ENCODE data around the gene ITPR2.
A peak's percentile ranks its signal among the peaks of the same experiment; 100 is the strongest.

Gene ITPR2

DNA sequence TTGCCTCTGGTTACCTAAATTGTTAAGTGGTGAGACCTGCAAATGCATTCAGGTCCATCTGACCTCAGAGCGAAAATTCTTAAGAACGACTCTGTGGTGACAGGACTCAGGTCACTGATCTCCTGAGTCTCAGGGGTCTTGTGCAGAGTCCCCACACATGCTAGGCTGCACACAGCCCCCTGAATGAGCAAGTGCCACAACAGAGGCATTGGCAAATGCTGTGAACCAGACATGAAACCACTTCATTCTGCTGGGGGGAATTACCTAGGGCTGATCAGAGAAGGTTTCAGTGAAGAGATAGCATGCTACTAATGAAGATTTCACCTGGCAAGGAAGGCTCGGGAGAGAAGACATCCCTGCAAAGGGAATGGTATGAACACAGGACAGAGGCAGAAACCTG, 281.6 kb downstream of the ITPR2 start:
- Mint-ChIP-seq H3K27ac (peak overlapping the region; percentile 8), H3K9me3 (no peaks in the 10 kb centered on the region), H3K4me3 (no peak overlapping the region), H3K4me1 (peaks cover 13% of the 10 kb centered on the region), H3K36me3 (peaks cover 28% of the 10 kb centered on the region)
- DNase-seq (ENCODE audit: low spot score in 2 of 2) (no peak), ATAC-seq (peak; percentile 37)

DNA sequence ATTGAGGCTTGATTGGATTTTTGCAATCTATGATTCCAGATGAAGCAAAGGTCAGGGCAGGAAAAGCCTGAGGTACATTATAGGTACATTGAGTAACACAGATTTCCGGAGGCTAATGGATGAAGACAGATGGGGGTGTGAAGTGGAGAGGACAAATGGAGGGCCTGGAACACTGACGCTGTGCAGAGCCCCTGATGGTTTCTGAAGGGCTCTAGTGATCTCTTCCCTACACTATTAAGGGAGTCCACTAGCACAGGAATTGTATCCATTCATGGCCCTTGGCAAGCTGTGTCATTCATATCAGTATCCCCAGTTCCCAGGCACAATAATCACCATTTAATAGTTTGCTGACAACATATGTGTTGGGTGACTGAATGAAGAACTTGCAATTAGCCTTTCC, 284.8 kb downstream of the ITPR2 start:
- no peak overlapping the region for H3K4me3 Mint-ChIP-seq
- DNase-seq (ENCODE audit: low spot score in 2 of 2) (no peak), ATAC-seq (no peak)
- H3K27ac Mint-ChIP-seq: no peak overlapping the region
- no peaks in the 10 kb centered on the region for H3K9me3 Mint-ChIP-seq
- peaks cover 6% of the 10 kb centered on the region for H3K4me1 Mint-ChIP-seq
- peaks cover 18% of the 10 kb centered on the region for H3K36me3 Mint-ChIP-seq

DNA sequence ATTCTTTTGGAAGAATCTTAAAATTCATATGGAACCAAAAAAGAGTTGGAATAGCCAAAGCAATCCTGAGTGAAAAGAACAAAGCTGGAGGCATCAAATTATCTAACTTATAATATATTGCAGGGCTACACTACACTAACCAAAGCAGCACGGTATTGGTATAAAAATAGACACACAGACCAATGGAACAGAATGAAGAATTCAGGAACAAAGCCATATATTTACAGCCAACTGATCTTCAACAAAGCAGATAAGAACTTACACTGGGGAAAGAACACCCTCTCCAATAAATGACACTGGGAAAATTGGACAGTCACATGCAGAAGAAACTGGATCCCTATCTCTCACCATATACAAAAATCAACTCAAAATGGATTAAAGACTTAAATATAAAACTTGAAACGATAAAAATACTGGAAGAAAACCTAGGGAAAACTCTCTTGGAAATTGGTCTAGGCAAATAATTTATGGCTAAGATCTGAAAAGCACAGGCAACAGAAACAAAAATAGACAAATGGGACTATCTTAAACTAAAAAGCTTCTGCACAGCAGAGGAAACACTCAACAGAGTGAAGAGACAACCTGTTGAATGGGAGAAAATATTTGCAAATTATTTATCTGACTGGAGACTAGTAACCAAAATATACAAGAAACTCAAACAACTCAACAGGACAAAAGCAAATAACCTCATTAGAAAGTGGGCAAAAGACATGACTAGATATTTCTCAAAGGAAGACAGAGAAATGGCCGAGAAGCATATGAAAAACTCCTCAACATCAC, 286.3 kb downstream of the ITPR2 start:
- Mint-ChIP-seq H3K4me1 (peaks cover 5% of the 10 kb centered on the region), H3K9me3 (no peaks in the 10 kb centered on the region), H3K36me3 (peaks cover 12% of the 10 kb centered on the region), H3K4me3 (no peak overlapping the region), H3K27ac (no peak overlapping the region)
- DNase-seq (ENCODE audit: low spot score in 2 of 2): no peak
- no peak for ATAC-seq

DNA sequence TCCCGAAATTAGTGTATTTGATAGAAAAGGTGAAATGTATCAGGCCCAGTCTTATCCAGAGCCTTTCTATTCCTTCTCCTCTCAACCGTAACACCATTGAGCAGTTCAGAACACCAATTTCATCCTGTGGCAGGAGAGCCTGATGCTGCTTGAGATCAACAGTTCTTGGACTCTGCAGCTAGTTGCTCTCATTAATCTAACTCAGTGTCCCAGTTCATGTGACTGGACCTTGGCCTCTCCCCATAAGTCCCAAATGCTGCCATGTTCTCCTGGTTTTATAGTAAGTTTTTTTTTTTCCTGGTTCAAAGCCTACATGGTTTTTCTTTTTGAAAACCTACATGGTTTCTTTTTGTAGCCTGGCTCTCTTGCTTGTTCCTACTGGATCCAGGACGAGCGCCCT, 293.9 kb downstream of the ITPR2 start:
- no peaks in the 10 kb centered on the region for H3K4me1 Mint-ChIP-seq
- H3K36me3 Mint-ChIP-seq: peaks cover 13% of the 10 kb centered on the region
- no peak overlapping the region for H3K4me3 Mint-ChIP-seq
- DNase-seq (ENCODE audit: low spot score in 2 of 2) (no peak), ATAC-seq (no peak)
- H3K27ac Mint-ChIP-seq: no peak overlapping the region
- peaks cover 5% of the 10 kb centered on the region for H3K9me3 Mint-ChIP-seq

DNA sequence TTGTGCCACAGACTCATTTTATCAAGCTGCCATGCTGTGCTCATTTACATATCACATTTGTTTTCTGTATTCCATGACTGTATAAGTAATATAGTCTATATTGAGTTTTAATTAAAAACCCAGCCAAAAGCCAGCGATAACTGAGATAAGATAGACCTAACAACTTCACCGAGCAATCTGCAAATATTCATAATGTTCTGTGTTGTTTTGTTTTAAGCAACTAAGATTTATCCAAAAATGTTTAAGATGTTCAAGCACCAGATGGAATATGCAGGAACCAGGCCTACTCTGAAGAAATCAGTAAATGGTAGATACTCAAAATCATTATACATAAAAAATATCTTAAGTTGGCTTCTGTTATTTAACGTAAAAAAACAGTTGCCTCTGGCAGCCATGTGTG, 295.3 kb downstream of the ITPR2 start:
- Mint-ChIP-seq H3K4me3 (no peak overlapping the region), H3K27ac (no peak overlapping the region), H3K4me1 (no peaks in the 10 kb centered on the region), H3K9me3 (peaks cover 5% of the 10 kb centered on the region), H3K36me3 (peaks cover 13% of the 10 kb centered on the region)
- no peak for DNase-seq (ENCODE audit: low spot score in 2 of 2)
- ATAC-seq: no peak

DNA sequence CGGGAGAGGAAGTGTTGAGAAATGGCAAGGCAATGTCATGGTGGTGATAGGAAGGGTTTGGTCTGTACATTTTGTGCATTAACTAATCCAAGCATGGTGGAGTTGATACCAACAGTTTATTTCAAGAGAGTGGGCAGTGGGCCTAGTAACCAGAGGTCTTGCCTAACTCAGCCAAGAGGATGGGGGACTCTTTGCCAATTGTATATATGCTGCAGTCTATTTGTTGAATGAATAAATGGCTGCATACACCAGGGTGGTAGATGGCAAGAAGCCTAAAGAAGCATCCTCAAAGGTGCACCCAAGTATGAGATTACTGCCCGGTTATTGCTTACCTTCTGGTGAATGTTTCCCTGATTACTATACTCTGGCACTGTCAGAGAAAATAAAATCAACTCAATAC, 295.9 kb downstream of the ITPR2 start:
- Mint-ChIP-seq H3K4me1 (no peaks in the 10 kb centered on the region), H3K9me3 (peaks cover 5% of the 10 kb centered on the region), H3K36me3 (peaks cover 13% of the 10 kb centered on the region), H3K4me3 (no peak overlapping the region), H3K27ac (no peak overlapping the region)
- ATAC-seq (no peak), DNase-seq (ENCODE audit: low spot score in 2 of 2) (no peak)

DNA sequence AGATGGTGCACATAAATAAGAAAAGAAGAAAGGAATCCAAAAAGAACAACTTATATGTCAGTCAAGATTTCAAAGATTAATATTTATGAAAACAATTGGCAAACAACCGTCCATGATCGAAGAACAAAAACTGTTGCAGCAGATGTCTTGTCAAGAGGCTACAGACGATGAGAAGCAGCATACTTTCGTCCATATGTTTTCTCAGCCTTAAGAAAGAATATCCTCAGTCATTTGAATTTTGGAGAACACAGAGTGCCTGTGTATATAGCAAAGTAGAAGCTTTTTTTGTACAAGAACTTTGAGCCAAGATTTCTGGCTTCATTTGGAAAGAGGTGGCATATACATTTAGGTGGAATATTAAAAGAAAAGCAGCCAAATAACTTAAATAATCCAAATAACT, 297.2 kb downstream of the ITPR2 start:
- peaks cover 13% of the 10 kb centered on the region for H3K36me3 Mint-ChIP-seq

DNA sequence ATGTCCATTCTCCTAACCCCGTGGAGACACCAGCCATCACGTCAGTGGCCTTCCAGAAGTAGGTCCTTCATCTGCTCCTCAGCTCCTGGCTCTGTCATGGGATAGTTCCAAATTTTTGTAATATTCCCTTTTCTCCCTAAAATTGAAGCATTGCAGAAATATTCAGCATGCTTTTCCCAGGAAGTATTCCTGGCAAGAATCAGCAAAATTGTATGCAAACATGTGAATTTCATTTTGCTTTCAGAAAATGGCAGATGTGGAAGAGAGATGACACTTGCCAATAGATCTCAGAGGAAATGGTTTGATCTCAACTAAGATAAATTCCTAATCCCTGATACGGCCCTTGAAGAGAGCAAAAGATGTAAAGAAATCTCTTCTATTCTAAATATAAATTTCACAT, 298.9 kb downstream of the ITPR2 start:
- peak overlapping the region; percentile 44 for H3K27ac Mint-ChIP-seq
- ATAC-seq (no peak), DNase-seq (ENCODE audit: low spot score in 2 of 2) (no peak)
- no peak overlapping the region for H3K4me3 Mint-ChIP-seq
- H3K4me1 Mint-ChIP-seq: no peaks in the 10 kb centered on the region
- H3K9me3 Mint-ChIP-seq: peaks cover 6% of the 10 kb centered on the region
- H3K36me3 Mint-ChIP-seq: peaks cover 13% of the 10 kb centered on the region

More for the DNA sequence above, 297.2 kb downstream of the ITPR2 start:
- Mint-ChIP-seq H3K27ac (no peak overlapping the region), H3K9me3 (peaks cover 5% of the 10 kb centered on the region), H3K4me3 (no peak overlapping the region), H3K4me1 (no peaks in the 10 kb centered on the region)
- ATAC-seq (no peak), DNase-seq (ENCODE audit: low spot score in 2 of 2) (no peak)

DNA sequence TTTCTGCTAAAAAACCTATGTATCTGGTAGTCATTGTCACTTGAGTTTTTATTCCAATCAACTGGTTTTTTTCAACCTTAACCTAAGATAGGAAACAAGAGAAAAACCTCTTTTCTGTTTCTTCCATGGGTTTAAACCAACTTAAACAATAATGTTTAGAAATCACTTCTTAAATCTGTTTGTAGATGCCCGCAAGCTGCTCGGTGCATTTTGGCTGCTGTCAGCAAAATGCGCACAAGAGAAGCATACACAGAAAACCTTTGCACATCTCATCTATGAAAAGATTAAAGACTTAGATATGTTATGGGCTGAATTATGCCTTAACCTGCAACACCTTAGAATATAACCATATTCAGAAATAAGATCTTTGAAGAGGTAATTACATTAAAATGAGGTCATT, 299.8 kb downstream of the ITPR2 start:
- DNase-seq (ENCODE audit: low spot score in 2 of 2) (no peak), ATAC-seq (no peak)
- H3K4me3 Mint-ChIP-seq: no peak overlapping the region
- no peak overlapping the region for H3K27ac Mint-ChIP-seq
- peaks cover 13% of the 10 kb centered on the region for H3K36me3 Mint-ChIP-seq
- no peaks in the 10 kb centered on the region for H3K4me1 Mint-ChIP-seq
- peaks cover 8% of the 10 kb centered on the region for H3K9me3 Mint-ChIP-seq

DNA sequence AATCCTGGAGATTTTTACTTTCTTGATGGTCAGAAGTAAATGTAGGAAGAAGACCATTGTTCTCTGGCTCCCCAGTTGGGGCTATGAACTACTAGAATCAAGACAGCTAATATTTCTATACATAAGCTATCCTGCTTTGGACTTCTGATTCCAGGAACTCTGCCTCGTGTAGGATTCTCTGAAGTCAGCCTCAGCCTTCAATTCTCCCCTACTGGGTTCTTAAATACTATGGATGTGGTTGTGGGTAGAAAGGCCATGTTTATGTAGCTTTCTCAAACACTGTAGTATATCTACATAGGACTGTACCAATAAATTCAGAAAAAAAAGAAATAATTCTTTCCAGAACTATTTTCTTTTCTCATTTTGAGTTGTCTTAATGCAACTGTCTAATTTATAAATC, 302.5 kb downstream of the ITPR2 start:
- no peak for ATAC-seq
- no peak overlapping the region for H3K4me3 Mint-ChIP-seq
- H3K36me3 Mint-ChIP-seq: peaks cover 3% of the 10 kb centered on the region
- no peaks in the 10 kb centered on the region for H3K4me1 Mint-ChIP-seq
- H3K9me3 Mint-ChIP-seq: peaks cover 16% of the 10 kb centered on the region
- no peak for DNase-seq (ENCODE audit: low spot score in 2 of 2)
- no peak overlapping the region for H3K27ac Mint-ChIP-seq

DNA sequence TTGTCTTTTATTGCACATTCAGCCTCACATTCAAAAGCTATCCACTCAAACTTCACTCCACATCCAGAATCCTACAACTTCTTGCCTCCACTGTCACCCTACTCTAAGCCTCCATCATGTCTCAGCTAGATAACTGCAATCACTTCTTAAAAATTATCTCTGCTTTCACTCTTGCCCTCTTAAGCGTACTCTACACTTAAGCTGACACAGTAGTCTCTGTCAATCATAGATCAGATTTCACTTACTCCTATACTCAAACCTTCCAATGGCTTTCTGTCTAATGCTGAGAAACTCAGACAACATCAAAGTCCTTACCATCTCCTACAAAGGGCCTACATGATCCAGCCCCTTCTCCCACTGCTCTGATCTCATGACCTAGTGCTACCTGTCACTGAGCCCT, 304.1 kb downstream of the ITPR2 start:
- Mint-ChIP-seq H3K4me1 (no peaks in the 10 kb centered on the region), H3K4me3 (no peak overlapping the region), H3K36me3 (no peaks in the 10 kb centered on the region), H3K27ac (no peak overlapping the region), H3K9me3 (peaks cover 16% of the 10 kb centered on the region)
- DNase-seq (ENCODE audit: low spot score in 2 of 2): no peak
- no peak for ATAC-seq

DNA sequence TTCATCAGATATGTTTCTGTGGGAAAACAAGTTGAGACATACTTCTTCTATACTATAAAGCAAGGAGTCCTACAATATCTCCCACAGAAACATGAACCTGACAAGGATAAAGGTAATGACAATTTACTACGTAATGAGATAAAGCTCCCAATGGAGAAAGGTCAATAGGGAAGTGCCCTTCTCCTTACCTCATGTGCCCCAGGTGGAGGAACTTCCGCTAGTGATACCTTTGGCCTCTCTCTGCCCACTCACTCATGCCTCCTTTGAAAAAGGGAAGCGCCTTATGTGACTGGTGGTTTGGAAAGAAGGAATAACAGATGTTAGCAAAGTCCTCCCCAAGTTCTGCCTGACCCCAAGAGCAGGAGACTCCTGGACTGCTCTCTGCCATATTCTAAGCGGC, 305.3 kb downstream of the ITPR2 start:
- no peak overlapping the region for H3K27ac Mint-ChIP-seq
- H3K36me3 Mint-ChIP-seq: no peaks in the 10 kb centered on the region
- H3K4me3 Mint-ChIP-seq: no peak overlapping the region
- H3K9me3 Mint-ChIP-seq: peaks cover 16% of the 10 kb centered on the region
- H3K4me1 Mint-ChIP-seq: no peaks in the 10 kb centered on the region
- DNase-seq (ENCODE audit: low spot score in 2 of 2) (no peak), ATAC-seq (no peak)

DNA sequence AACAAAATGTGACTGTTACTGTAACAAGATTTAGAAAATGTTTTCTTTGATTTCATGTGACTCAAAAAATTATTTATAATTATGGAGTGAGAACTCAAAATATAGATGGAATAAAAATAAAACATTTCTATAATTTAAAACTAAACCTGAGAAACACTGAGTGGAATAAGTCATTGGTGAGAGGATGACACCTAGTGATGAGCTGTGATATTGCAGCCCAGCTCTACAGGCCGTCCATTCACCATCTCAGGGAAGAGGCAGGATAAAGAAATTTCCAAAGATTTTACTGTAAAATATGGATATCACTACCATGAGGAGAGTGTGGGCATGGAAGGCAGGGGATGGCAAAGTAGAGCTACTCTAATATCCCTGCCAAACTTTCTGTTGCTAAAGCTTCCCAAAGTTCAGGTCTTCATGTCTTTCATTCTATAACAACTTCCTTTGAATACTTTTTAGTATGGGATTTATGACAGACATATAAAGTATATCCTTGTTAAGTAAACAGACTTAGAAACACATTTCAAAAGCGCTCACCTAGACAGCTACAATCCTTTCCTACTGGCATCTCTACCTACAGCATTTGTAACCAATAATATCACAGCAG, 308.0 kb downstream of the ITPR2 start:
- DNase-seq (ENCODE audit: low spot score in 2 of 2) (peak in 1 of 2 donors; percentile 57), ATAC-seq (no peak)
- no peaks in the 10 kb centered on the region for H3K4me1 Mint-ChIP-seq
- no peak overlapping the region for H3K4me3 Mint-ChIP-seq
- H3K27ac Mint-ChIP-seq: no peak overlapping the region
- H3K9me3 Mint-ChIP-seq: peaks cover 16% of the 10 kb centered on the region
- H3K36me3 Mint-ChIP-seq: no peaks in the 10 kb centered on the region

DNA sequence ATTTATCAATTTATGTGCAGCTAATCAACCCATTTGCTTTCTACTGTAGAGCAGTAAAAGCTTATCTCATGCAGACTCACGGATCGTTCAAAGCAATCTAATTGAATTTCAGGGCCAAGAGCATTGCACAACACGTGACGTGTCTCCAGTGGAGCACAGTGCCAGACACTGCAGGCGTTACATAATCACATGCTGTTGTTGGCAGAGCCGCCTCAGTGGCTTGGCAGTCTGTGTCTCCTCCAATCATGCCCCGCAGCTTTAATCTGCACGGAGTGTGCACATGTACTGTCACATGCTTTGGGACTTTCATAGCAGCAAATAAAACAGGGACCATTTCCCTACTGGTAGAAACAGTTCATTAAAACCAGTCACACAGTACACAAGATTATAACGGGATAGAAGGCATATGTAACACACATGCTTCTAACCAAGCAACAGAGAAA, 309.3 kb downstream of the ITPR2 start:
- DNase-seq (ENCODE audit: low spot score in 2 of 2) (no peak), ATAC-seq (no peak)
- Mint-ChIP-seq H3K4me3 (no peak overlapping the region), H3K4me1 (no peaks in the 10 kb centered on the region), H3K27ac (no peak overlapping the region), H3K9me3 (peaks cover 13% of the 10 kb centered on the region), H3K36me3 (no peaks in the 10 kb centered on the region)

DNA sequence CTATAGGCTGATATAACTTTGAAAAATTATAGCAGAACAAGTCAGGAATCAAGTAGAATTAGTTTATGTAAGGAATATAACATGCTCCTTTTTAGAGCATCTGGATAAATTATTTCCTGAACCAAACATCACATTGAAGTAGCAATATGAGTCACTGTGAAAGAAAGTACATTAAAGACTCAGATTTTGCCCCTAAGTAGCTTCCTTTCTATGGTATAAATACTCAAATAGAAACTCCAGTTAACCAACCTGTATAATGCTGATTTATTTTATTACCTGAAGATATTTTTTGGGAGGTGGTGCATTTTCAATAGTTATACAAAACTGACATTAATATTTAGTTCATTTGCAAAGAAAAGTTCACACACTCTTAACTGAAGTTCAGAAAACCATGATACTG, 312.1 kb downstream of the ITPR2 start:
- no peaks in the 10 kb centered on the region for H3K36me3 Mint-ChIP-seq
- H3K4me1 Mint-ChIP-seq: no peaks in the 10 kb centered on the region
- H3K27ac Mint-ChIP-seq: no peak overlapping the region
- no peak overlapping the region for H3K4me3 Mint-ChIP-seq
- ATAC-seq (peak; percentile 63), DNase-seq (ENCODE audit: low spot score in 2 of 2) (no peak)
- peaks cover 4% of the 10 kb centered on the region for H3K9me3 Mint-ChIP-seq

DNA sequence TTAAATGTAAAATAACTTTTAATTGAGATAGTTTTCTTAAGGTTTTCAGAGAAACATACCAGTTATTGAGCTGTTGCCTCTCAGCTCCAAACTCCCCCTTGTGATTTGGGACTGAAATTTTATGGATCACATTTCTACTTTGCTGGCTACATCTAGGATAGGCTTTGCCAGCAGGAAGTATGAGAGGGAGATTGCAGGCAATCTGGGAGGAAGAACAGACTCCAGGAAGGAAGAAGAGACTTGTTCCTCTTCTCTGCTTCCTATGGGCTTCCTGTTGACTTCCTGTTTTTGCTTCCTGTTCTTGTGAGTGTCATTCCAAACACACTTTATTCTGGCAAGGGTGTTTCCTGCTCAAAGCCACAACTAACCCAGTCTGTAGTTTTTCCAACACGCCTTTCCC, 312.9 kb downstream of the ITPR2 start:
- H3K27ac Mint-ChIP-seq: no peak overlapping the region

More for the DNA sequence above, 312.9 kb downstream of the ITPR2 start:
- no peaks in the 10 kb centered on the region for H3K9me3 Mint-ChIP-seq
- H3K4me3 Mint-ChIP-seq: no peak overlapping the region
- H3K4me1 Mint-ChIP-seq: no peaks in the 10 kb centered on the region
- no peak for DNase-seq (ENCODE audit: low spot score in 2 of 2)
- no peak for ATAC-seq
- H3K36me3 Mint-ChIP-seq: no peaks in the 10 kb centered on the region

All from stimulated activated effector memory CD8-positive, alpha-beta T cell treated with anti-CD3 and anti-CD28 coated beads, Interleukin-12 subunit alpha, Interleukin-12 subunit beta, amount 100 ng/mL, for 72 hours (primary cell).